Astrocyte (in vitro differentiated cells and primary cell): Measurements from ENCODE around the gene PGPEP1. TPM values are rescaled to one million over a fixed set of nuclear protein-coding genes. Genes with fewer than 3 reads are reported as not detected.
A peak's percentile ranks its signal among the peaks of the same experiment; 100 is the strongest.

Source experiments
- DNase-seq: peaks from one replicate; pipeline ENCODE4 v3.0.0-alpha.2; 2010; ENCODE audit warnings: low read depth
- FAIRE-seq: peaks from 2 replicates; lab custom pipeline; 2011; peaks lifted over from hg19 to GRCh38; lab: Jason Lieb, UNC
- H2AFZ ChIP-seq: 2 replicates; pipeline ENCODE4 v1.6.0; 2012; ENCODE audit warnings: low read depth, low read length, inconsistent platforms
- H3K27ac ChIP-seq: 2 replicates; pipeline ENCODE4 v1.5.1; 2011; ENCODE audit warnings: low read depth, low read length, inconsistent platforms
- H3K27me3 ChIP-seq: 2 replicates; pipeline ENCODE4 v1.6.0; 2011; ENCODE audit warnings: low read length, inconsistent platforms; ENCODE audit not compliant: insufficient read depth
- H3K36me3 ChIP-seq: 2 replicates; pipeline ENCODE4 v1.5.1; 2011; ENCODE audit warnings: low read length, inconsistent platforms; ENCODE audit not compliant: insufficient read depth
- H3K4me1 ChIP-seq: 2 replicates; pipeline ENCODE4 v1.5.1; 2011; ENCODE audit warnings: low read length, inconsistent platforms; ENCODE audit not compliant: insufficient read depth
- H3K4me2 ChIP-seq: 2 replicates; pipeline ENCODE4 v1.6.0; 2012; ENCODE audit warnings: low read length, inconsistent platforms
- H3K4me3 ChIP-seq: 2 replicates; pipeline ENCODE4 v1.5.1; 2011; ENCODE audit warnings: low read depth, mild to moderate bottlenecking, low read length, inconsistent platforms; ENCODE audit not compliant: insufficient read depth
- H3K79me2 ChIP-seq: 2 replicates; pipeline ENCODE4 v1.6.0; 2012; ENCODE audit warnings: mild to moderate bottlenecking, low read length, inconsistent platforms; ENCODE audit not compliant: insufficient read depth
- H3K9ac ChIP-seq: 2 replicates; pipeline ENCODE4 v1.6.0; 2012; ENCODE audit warnings: mild to moderate bottlenecking, low read length, inconsistent platforms
- H3K9me3 ChIP-seq: 2 replicates; pipeline ENCODE4 v1.5.1; 2012; ENCODE audit warnings: low read depth, mild to moderate bottlenecking, low read length, inconsistent platforms; ENCODE audit not compliant: insufficient read depth
- H4K20me1 ChIP-seq: 2 replicates; pipeline ENCODE4 v1.6.0; 2012; ENCODE audit warnings: low read length, inconsistent platforms; ENCODE audit not compliant: insufficient read depth
- H3K27ac Mint-ChIP-seq: one replicate; pipeline ENCODE4 v1.8.0; 2021; ENCODE audit warnings: mild to moderate bottlenecking, mixed read lengths; ENCODE audit not compliant: unreplicated experiment
- H3K27me3 Mint-ChIP-seq: one replicate; pipeline ENCODE4 v1.8.0; 2021; ENCODE audit warnings: low read depth, mixed read lengths; ENCODE audit not compliant: unreplicated experiment
- H3K36me3 Mint-ChIP-seq: one replicate; pipeline ENCODE4 v1.8.0; 2021; ENCODE audit warnings: low read depth, mixed read lengths; ENCODE audit not compliant: unreplicated experiment
- H3K4me1 Mint-ChIP-seq: one replicate; pipeline ENCODE4 v1.8.0; 2021; ENCODE audit warnings: low read depth, mixed read lengths; ENCODE audit not compliant: unreplicated experiment
- H3K4me3 Mint-ChIP-seq: one replicate; pipeline ENCODE4 v1.8.0; 2021; ENCODE audit warnings: mild to moderate bottlenecking, moderate library complexity, mixed read lengths; ENCODE audit not compliant: unreplicated experiment
- H3K9me3 Mint-ChIP-seq: one replicate; pipeline ENCODE4 v1.8.0; 2021; ENCODE audit warnings: mild to moderate bottlenecking, mixed read lengths; ENCODE audit not compliant: unreplicated experiment
- EZH2 ChIP-seq: IDR thresholded peaks from 2 replicates; pipeline ENCODE4 v1.6.1; 2012; ENCODE audit warnings: mild to moderate bottlenecking, low read length, inconsistent platforms; ENCODE audit not compliant: insufficient read depth
- total RNA-seq: library from RNA; stranded (reverse); gene quantifications from 2 replicates; pipeline ENCODE4 v1.2.1, GENCODE V29; 2021
- TF ChIP-seq, protein P1 (sequence below): IDR thresholded peaks from 2 replicates; pipeline ENCODE4 v1.5.1; 2011; ENCODE audit warnings: low read depth, mild to moderate bottlenecking, inconsistent platforms, low read length, moderate library complexity; ENCODE audit not compliant: insufficient read depth

Gene PGPEP1
- total RNA-seq, 1 donor from 2014 or later, result 28.4 TPM

DNA sequence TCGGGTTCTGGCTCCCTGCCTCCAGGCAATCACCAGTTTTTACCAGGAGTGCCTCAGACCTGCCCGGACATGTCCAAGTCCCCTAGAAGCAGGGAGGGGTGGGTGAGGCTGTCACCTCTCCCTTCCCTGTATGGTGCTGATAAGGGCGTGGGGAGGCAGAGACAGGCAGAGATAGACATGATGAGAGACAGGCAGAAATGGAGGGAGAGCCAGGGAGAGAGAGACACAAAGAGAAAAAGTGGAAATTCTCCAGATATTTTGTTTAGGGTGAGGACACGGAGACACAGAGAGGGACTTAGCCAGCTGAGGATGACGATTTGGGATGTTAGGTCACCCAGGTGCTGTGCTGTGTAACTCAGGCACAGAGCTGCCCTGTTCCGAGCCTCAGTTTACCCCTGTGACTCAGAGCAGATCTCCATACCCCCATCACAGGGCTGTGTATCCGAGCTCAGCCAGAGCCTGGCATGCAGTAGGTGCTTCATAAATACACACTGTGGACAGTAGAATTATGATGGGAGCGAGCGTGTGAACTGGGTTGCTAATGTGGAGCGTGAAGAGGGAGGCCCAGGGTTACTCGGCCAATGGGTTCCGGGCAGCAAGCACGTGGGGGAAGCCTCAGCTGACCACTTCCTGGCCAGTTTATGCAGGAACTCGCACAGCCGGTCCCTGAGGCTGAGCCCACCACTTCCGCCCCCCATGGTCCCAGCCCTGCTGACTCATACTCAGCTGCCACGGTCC lies 33.7 kb downstream of the PGPEP1 start:
- Histone ChIP-seq H3K4me1 (peaks cover 24% of the 10 kb centered on the region), H3K79me2 (no peaks in the 10 kb centered on the region), H3K27ac (peak overlapping the region; percentile 92), H3K27me3 (no peaks in the 10 kb centered on the region), H3K4me3 (no peak overlapping the region), H3K4me2 (peak overlapping the region; percentile 49), H2AFZ (peak overlapping the region; percentile 29), H3K9me3 (no peaks in the 10 kb centered on the region), H3K36me3 (no peaks in the 10 kb centered on the region), H4K20me1 (no peaks in the 10 kb centered on the region), H3K9ac (peak overlapping the region; percentile 72)
- H3K4me3 Mint-ChIP-seq, result peak overlapping the region; percentile 57
- H3K27me3 Mint-ChIP-seq, result no peaks in the 10 kb centered on the region
- H3K36me3 Mint-ChIP-seq, result no peaks in the 10 kb centered on the region
- no peak for FAIRE-seq
- TF ChIP-seq EZH2, result no peak
- TF ChIP-seq, protein P1, sequence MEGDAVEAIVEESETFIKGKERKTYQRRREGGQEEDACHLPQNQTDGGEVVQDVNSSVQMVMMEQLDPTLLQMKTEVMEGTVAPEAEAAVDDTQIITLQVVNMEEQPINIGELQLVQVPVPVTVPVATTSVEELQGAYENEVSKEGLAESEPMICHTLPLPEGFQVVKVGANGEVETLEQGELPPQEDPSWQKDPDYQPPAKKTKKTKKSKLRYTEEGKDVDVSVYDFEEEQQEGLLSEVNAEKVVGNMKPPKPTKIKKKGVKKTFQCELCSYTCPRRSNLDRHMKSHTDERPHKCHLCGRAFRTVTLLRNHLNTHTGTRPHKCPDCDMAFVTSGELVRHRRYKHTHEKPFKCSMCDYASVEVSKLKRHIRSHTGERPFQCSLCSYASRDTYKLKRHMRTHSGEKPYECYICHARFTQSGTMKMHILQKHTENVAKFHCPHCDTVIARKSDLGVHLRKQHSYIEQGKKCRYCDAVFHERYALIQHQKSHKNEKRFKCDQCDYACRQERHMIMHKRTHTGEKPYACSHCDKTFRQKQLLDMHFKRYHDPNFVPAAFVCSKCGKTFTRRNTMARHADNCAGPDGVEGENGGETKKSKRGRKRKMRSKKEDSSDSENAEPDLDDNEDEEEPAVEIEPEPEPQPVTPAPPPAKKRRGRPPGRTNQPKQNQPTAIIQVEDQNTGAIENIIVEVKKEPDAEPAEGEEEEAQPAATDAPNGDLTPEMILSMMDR, result no peak
- H3K27ac Mint-ChIP-seq, result peak overlapping the region; percentile 96
- peak; percentile 99 for DNase-seq
- H3K4me1 Mint-ChIP-seq, result peaks cover 19% of the 10 kb centered on the region
- no peaks in the 10 kb centered on the region for H3K9me3 Mint-ChIP-seq

DNA sequence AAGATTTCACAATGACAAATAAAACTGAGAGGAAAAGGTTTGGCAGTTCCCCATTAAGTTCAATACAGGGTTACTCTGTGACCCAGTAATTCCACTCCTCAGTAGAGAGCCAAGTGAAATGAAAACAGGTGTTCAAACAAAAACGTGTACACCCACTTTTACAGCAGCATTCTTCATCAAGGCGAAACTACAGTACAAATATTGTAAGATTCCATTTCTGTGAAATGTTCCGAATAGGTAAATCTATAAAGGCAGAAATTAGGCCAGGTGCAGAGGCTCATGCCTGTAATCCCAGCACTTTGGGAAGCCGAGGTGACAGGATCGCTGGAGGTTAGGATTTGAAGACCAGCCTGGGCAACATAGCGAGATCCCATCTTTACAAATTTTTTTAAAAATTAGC lies 36.6 kb downstream of the PGPEP1 start:
- Histone ChIP-seq H3K27me3 (no peaks in the 10 kb centered on the region), H3K4me2 (no peak overlapping the region), H2AFZ (no peak overlapping the region), H3K9me3 (no peaks in the 10 kb centered on the region), H3K36me3 (no peaks in the 10 kb centered on the region), H4K20me1 (no peaks in the 10 kb centered on the region), H3K4me1 (peaks cover 31% of the 10 kb centered on the region), H3K4me3 (no peak overlapping the region), H3K79me2 (no peaks in the 10 kb centered on the region), H3K9ac (no peak overlapping the region), H3K27ac (no peak overlapping the region)
- peaks cover 19% of the 10 kb centered on the region for H3K4me1 Mint-ChIP-seq
- H3K27ac Mint-ChIP-seq, result no peak overlapping the region
- no peak for DNase-seq
- no peaks in the 10 kb centered on the region for H3K9me3 Mint-ChIP-seq
- H3K36me3 Mint-ChIP-seq, result no peaks in the 10 kb centered on the region
- no peak for TF ChIP-seq EZH2
- TF ChIP-seq, protein P1, result no peak
- no peak for FAIRE-seq
- no peaks in the 10 kb centered on the region for H3K27me3 Mint-ChIP-seq
- H3K4me3 Mint-ChIP-seq, result no peak overlapping the region
